Activated gamma-delta T cell treated with anti-CD3 and anti-CD28 coated beads, Interleukin-2, amount 50 U/mL, for 16 hours (primary cell): ENCODE data around the gene RIOK1.
"Not testable (repeated sequence)": the region's sequence is repeated elsewhere in the genome, so short reads cannot be mapped to it uniquely, and the experiment has no call there.

Experiments
- DNase-seq: peaks from one replicate; pipeline ENCODE4 v3.0.0-alpha.2; 2020; ENCODE audit warnings: low read depth

The RIOK1 gene

GRCh38 chr6:7389451-7390225 is at the start of gene RIOK1, which contains the start of gene CAGE1:
Gene RIOK1, plus strand, starts transcription at chr6:7389808. Its CDS starts 195 bp downstream, at chr6:7390003.
Gene CAGE1, minus strand, starts transcription at chr6:7389742. Its CDS starts 2,569 bp downstream, at chr6:7387173.
- peak; percentile 95 for DNase-seq

- DNase-seq = no peak
Measured at GRCh38 chr6:7341271-7341670, 48.3 kb upstream of the RIOK1 start.

GRCh38 chr6:7341989-7342742 is 47.4 kb upstream of the RIOK1 start:
- DNase-seq = no peak

- no peak for DNase-seq
Measured at GRCh38 chr6:7343546-7344475, 45.8 kb upstream of the RIOK1 start.

GRCh38 chr6:7344773-7345450 is 44.7 kb upstream of the RIOK1 start:
- DNase-seq = not testable (repeated sequence)

GRCh38 chr6:7347551-7347997 is 42.0 kb upstream of the RIOK1 start:
- not testable (repeated sequence) for DNase-seq

GRCh38 chr6:7350591-7350990 is 39.0 kb upstream of the RIOK1 start:
- not testable (repeated sequence) for DNase-seq

GRCh38 chr6:7351916-7352315 is 37.7 kb upstream of the RIOK1 start:
- DNase-seq = not testable (repeated sequence)

- DNase-seq = no peak
Measured at GRCh38 chr6:7367408-7367807, 22.2 kb upstream of the RIOK1 start.

GRCh38 chr6:7373739-7374138 is 15.9 kb upstream of the RIOK1 start:
- DNase-seq = no peak

- no peak for DNase-seq
Measured at GRCh38 chr6:7377961-7378360, 11.6 kb upstream of the RIOK1 start.

GRCh38 chr6:7378740-7379139 is 10.9 kb upstream of the RIOK1 start:
- no peak for DNase-seq

GRCh38 chr6:7381092-7381491 is 8.5 kb upstream of the RIOK1 start:
- no peak for DNase-seq

GRCh38 chr6:7389162-7389450 is 502 bp upstream of the RIOK1 start:
- no peak for DNase-seq

- no peak for DNase-seq
Measured at GRCh38 chr6:7390226-7390878, 744 bp downstream of the RIOK1 start.

- no peak for DNase-seq
Measured at GRCh38 chr6:7391151-7391550, 1.5 kb downstream of the RIOK1 start.

GRCh38 chr6:7392402-7392801 is 2.8 kb downstream of the RIOK1 start:
- DNase-seq = no peak

GRCh38 chr6:7401075-7401474 is 11.5 kb downstream of the RIOK1 start:
- DNase-seq = no peak

- DNase-seq = no peak
Measured at GRCh38 chr6:7402716-7403115, 13.1 kb downstream of the RIOK1 start.

- DNase-seq = no peak
Measured at GRCh38 chr6:7404546-7404945, 14.9 kb downstream of the RIOK1 start.

GRCh38 chr6:7406743-7407142 is 17.1 kb downstream of the RIOK1 start:
- no peak for DNase-seq
